CD1c-positive myeloid dendritic cell (primary cell): ENCODE data around the gene ADAM22.

Experiments
- DNase-seq: peaks from one replicate; pipeline ENCODE4 v3.0.0-alpha.2; 2016; ENCODE audit errors: extremely low spot score

The ADAM22 gene

DNA sequence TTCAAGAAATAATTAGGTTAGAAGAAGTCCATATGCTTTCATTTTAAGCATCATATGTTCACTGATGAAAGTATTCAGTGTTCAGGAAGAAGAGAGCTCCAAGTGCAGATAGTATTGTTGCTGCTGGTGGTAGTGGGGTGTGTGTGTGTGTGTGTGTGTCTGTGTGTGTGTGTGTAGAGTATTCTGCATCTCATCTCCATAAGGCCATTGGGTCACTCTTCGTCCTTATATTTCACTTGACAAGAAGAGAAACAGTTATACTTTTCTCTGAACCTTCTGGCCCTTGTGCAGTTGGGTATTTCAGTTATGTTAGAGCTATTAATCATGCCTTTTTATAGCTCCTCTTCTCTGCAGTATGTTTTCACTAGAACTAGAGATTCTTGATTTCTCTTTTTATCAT lies 26.2 kb downstream of the ADAM22 start:
- DNase-seq: no peak

DNA sequence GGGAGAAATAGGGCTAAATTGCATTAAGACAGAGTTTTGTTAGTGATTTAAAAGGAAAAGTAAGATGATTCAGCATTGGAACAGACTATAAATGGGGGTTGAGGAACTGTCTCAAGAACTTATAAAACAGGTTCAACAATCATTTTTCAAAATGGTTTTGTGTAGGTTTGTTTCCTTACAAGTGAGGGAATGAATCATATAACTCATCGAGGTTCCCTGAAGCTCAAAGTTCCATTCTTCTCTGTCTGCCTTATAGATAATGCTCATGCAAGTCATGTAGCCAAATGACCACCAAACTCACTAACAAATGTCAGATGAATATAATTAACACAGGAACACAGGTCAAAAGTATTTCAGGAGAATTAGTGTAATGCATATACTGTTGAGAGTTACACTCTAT lies 27.7 kb downstream of the ADAM22 start:
- DNase-seq: no peak

DNA sequence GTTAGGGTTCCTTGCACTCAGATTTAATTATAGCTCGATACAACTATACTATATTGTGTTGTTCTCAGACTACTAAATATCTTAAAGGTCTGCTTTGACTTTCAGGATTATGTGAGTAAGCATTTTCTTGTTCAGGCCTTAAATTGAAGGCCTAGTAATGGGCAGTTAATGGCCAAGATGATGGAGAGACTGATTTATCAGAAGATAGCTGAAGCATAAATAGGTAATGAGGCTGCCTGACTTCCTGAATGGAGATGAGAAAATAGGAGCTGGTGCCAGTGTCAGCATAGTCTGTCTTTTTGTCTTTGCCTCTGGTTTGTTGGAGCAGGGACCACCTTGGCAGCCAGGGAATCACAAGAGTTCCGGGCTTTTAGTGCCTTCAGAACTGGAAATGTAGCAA lies 32.2 kb downstream of the ADAM22 start:
- DNase-seq: no peak

DNA sequence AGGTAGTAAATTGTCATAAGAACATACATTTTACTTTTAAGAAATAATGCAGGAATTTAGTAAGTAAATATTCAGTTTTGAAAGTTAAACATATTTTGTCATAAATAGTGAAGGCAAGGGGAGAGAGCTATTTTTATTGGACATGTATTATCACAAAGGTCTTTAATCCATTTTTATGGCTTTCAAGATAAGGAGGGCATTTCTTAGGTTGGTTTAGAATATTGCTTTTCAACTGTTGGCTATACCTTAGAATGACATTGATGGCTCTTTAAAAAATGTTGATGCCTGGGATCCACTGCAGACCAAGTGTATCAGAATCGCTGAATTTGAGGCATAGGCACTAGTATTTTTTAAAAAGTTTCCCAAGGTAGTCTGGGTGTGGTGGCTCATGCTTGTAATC lies 34.0 kb downstream of the ADAM22 start:
- DNase-seq: no peak

DNA sequence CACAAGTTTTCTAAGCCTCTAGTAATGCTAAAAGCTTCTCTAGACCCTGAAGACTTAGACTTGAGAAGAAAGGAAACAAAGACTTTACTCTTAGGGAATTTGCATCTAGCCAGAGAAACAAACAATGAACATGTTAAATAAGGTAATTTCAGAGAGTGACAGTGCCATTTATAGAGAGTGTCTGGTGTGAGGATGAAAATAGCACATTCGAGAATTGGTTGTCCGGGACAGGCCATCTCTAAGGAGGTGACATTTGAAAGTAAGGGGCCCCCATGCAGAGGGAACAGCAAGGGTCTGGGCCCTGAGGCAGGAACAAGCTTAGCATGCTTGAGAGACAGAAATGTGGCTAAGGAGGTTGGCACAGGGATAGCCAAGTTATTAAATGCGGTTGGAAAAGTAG lies 48.1 kb downstream of the ADAM22 start:
- no peak for DNase-seq

DNA sequence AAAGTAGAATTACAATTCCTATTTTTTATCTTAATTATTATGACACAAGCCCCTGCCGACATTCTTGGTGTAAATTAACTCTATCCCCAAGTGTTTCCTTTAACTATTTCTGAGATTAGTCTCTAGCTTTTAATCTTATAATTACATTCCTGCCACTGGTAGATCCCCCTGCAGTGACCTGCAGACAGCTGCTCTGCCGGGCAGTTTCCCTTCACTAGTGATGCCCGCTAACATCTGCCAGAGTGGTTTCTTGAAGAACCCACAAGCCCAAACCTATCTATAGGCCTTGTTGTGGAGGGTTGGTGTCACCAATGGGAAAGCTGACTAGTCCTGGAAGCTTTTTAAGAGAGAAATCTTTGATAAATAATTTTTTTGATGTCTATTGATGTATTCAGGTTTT lies 50.0 kb downstream of the ADAM22 start:
- DNase-seq: no peak

DNA sequence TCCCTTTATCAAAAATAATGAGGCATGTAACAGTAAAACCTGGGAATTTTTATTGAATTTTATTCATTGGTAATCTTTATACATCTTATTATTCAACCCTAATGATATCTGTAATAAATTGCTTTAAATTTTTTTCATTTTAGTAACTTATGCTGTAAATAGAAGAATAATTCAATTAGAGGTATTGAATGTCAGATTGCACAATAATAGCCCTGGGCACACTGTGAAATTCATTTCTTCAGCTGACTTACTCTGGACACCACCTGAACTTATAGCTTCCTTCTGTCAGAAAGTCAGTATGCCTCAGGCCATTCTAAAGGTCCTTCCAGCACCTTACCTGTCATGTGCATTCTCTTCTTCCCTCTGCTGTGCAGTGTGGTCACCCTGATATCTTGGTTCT lies 59.2 kb downstream of the ADAM22 start:
- no peak for DNase-seq

DNA sequence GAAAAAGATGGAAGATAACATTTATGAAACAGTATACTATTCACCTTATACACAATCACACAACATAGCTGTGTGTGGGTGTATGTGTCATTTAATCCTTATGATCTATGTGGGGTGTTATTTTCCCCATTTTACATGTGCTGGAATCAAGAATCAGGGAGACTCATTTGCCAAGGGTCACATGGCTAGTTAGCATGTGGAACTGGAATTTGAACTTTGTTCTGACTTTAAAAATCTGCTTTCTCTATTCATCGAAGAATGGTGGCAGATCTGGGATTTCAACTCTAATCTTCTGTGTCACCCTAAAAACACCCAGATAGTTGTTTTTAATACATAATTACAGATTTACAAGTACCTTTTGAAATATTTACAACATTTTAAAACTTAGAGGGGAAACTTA lies 65.2 kb downstream of the ADAM22 start:
- DNase-seq: no peak

DNA sequence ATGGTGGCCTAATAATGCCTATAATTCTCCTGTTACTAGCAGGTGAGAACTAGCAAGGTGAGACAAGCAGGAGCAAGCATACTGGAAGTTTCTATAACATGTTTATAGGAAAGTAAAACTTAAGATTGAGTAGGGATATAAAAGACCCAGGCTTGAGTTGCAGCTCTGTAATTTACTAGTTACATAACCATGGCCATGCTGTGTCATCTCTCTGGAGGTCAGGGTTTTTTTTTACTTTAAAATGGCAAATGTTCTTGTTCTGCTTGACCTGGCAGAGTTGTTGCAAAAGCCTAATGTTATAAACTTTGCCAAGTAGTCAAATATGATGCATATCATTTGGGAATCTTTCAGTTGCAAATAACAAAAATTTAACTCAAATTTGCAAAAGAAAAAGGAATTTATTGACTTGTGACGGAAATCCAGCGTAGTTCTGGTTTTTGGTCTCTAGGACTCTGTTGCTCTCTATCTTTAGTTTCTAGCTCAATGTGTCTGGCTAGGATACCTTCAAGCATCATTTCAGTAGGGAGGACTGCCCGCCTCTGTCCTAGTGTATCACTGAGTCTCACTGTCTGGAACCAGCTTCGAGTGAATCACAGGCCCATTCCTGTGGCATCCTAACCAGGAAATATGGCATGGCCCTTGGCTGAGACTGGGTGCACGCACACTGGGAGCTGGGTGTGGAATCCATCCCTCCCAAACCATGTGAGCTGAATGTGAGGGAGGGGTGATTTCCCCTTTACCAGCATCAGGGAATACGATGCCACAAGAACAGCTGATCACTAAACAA lies 67.9 kb downstream of the ADAM22 start:
- no peak for DNase-seq

DNA sequence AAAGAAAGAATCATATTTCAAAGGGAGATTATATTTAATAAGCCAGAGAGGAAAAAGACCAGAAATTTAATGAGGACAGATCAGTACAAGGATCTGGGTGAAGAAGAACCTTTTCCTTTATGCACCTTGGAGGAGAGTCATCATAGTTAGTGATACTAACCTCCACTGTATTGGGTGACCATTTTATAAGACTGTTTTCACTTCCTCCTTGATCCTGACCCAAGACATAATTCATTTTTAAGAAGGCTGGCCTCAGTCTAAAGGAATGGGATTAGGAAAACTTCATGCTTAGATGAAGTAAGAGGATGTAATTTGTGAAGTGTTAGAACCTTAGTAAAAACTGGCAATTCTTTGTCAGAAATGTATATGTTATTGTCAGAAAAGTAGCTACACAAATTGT lies 68.6 kb downstream of the ADAM22 start:
- DNase-seq: no peak

DNA sequence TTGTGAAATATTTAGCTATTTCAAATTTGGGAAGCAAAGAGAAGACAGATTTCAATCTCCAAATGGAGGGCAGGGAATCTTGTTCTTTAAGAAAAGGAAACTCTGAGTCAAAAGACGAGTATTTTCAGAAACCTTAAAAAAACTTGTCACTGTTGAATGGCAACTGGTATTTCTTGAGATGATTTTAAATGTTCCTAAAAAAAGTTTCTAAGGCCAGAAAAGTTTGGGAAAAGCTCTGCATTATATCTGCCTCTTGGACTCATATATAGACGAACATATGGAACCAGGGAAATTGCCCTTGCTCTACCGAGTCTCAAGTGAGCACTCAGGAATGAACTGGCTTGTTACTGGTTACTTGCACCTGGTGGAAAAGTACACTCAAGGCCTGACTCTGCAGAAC lies 69.5 kb downstream of the ADAM22 start:
- DNase-seq: no peak

DNA sequence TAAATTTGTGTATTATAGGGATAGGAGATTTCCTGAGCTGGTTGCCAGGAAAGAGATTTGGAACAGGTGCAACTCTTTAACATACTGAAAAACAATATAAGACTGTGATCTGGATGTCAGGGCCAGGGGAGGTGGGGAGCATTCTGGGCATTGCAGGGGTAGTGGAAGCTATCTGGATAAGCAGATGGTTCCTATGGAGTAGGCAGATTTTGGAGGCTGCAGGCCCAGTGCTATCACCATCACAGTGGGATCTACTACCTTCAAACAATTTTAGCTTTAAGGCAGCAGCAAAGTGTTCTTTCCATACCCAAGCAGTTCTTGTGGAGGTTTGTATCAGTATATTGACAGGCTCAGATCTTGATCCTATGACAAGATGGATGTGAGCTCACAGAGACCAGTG lies 71.1 kb downstream of the ADAM22 start:
- DNase-seq: no peak

DNA sequence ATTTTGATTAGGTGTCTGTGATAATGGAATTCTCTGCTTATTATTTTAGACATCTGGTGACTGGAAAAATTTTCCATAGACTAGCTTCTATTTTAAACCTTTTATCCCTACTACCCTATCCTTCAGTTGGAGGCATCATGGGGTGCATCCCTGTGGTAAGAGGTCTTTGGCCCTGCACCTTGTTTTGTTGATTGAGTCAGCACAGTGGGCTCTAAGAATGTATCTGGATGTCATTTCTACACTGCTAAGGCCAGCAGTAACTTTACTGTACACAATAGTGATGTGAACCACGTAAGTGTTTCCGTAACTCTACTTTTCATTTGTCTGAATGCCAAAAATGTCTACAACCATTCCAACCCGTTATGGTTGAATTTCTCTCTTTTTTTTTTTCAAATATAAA lies 75.6 kb downstream of the ADAM22 start:
- no peak for DNase-seq

DNA sequence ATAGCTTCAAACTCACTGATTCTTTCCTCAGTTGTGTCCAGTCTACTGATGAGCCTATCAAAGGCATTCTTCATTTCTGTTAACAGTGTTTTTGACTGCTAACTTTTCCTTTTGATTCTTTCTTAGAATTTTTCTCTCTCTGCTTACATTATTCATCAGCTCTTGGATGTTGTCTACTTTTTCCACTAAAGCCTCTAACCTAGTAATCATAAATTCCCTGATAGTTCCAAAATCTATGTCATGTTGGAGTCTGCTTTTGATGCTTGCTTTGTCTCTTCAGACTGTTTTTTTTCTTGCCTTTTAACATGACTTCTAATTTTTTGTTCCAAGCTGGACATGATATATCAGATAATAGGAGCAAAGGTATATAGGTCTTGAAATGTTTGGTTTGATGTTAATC lies 78.0 kb downstream of the ADAM22 start:
- DNase-seq: no peak

DNA sequence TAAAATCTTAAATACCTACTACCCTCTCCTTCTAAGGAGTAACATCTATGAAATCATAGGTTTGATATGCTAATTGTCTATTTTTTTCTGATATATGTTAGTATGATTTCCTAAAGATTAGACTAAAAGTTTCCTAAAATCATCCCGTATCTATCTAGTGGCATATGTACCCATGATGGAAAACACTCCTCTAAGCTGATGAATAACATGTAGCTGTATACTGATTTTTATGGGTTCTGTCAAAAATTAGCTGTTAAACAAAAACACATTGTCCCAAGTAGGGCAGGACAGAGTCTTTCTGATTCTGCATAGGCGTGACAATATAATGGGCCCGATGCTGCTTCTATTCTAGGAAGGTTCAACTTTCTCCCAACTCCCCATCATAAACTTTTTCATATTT lies 79.9 kb downstream of the ADAM22 start:
- no peak for DNase-seq

DNA sequence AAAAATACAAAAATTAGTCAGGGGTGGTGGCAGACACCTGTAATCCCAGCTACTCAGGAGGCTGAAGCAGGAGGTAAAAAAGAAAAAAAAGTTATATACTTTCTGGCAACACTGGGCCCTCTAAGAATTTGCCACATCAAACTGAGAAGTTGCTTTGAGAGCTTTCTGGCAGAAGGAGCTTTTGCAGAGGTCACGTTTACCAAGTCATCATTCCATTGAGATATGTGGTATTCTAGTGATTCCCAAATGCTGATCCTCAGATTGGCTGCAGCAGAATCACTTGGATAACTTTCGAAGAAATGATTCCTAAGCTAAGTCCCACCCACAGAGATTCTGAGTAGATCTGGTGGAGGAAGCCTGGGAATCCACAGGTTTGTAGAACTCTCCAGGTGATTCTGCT lies 80.5 kb downstream of the ADAM22 start:
- no peak for DNase-seq

DNA sequence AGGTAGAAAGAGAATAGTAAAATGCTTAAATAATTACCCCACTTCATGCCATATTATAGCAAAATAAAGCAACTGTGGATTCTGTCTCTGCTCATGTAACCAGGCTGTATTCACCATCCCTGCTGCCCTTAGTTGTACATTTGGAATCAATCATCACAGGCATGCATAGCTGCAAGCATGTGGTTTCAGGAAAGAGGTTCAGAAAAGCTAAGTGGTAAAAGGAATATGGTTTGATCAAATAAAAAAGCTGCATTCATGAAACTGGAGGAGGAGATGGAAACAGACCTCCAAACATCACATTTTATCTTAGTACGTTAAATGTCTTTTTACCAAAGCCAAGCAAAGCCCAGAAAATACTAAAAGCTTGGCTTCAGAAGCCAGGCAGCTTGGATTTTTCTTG lies 81.3 kb downstream of the ADAM22 start:
- no peak for DNase-seq

DNA sequence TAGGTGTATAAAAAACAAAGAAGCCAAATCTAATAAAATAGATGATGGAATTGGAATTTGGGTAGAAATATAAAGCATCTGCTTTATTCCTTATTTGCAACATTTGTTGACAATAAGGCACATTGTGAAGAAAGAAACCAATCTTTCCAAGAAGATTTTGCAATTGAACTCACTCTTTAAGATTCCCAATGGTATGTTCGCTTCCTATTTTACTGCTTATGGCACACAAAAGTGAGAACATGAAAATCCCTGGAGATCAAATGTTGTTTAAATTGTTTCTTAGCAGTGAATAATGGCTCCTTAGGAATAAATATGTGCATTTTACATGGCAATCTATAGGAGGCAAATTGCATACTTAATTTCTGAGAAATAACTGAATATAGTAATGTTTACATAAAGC lies 84.5 kb downstream of the ADAM22 start:
- DNase-seq: no peak

DNA sequence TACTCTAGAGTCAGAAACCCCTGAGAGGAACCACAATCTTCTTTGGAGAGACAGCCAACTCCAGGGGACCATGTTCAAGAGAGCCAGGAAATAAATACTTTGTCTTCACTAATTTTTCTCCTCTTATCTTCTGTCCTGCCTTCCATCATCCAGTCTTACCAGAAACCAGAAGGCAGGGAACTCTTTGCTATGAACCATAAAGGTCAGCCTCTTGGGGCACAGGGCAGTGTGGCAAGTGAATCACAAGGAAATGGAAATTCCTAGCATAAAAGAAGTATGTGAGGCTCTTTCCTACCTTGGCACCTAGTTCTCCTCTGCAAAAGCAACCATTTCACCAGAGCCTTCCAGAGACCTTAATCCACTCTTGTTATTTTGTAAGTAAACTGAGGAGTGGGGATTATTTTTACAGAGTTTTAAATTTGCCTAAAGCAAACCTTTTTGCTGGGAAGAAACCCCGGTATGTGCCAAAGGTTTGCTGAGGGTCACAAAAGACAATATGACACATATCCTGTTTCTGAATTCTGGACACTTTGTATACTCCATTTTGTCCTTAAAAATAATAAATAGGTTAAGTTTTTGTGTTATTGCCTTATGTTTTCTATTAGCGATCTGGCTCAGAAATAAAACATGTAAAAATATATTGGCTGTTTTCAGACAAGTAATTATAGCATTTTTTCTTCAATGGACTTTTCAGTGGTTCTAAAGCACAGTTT lies 87.1 kb downstream of the ADAM22 start:
- DNase-seq: no peak

DNA sequence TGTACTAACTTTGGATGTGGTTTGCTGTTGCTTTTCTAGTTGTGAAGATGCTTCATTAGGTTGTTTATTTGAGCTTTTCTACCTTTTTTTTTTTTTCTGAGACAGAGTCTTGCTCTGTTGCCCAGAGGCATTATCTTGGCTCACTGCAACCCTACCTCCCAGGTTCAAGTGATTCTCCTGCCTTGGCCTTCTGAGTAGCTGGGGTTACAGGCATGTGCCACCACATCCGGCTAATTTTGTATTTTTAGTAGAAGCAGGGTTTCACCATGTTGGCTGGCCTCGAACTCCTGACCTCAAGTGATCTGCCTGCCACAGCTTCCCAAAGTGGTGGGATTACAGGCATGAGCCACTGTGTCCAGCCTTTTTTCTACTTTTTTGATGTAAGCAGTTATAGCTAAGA lies 93.7 kb downstream of the ADAM22 start:
- no peak for DNase-seq

DNA sequence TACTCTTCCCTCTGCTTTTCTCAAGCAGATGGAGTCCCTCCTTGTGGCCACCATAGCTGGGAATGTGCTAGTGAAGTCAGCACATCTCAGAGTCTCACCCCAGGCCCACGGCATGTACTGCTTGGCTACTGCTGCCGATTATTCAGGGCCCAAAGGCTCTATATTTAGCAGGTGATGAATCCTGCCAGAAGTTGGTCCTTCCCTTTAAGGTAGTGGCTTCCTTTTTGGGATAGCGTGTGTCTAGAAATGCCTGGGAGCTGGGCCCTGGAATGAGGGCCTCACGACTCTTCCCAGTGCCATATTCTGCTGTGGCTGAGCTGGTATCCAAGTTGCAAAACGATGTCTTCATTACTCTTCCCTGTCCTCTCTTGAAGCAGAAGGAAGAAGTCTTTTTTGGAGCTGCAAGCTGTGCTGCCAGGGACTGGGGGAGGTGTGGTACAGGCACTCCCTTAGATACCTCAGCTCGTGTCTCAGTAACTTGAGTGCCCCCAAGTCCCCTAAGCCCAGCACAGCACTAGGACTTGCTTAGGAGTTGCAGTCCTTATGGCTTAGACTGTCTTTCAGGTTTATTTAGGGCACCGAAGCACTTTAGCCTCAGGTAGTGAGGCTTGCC lies 100.1 kb downstream of the ADAM22 start:
- DNase-seq: no peak

DNA sequence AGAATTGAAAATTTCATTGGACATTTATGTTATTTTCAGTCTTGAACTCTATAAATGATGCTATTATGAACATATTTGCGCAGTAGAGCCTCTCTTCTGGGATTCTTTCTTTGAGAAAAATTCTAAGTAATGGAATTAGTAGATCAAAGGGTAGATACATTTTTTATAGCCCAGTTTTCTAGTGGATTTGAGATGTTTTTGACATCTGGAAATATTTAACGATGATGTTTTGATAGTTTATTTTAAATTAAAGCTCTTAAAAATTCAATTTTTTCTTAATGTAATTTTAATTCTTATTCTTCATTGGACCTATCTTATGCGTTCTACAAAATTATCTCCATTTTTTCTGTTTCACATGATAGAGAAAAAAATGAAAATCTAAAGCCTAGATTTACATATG lies 103.0 kb downstream of the ADAM22 start:
- no peak for DNase-seq

DNA sequence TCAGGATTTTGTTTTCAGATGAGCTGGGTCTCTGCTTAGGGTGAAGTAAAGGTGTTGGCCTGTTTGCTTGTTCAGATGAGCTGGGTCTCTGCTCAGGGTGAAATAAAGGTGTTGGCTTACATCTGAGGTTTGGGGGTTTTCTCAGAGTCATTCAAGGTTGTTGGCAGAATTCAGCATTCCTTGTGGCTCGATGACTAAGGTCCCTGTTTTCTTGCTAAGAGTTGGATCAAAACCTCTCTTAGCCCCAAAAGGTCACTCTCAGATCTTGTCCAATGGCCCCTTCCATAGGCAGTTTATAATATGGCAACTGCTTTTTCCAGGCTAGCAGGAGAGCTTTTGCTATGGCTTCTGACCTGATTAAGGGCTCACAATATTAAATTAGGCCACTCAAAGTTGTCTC lies 106.6 kb downstream of the ADAM22 start:
- no peak for DNase-seq
